NT2/D1 (cell line): ENCODE results near the gene UCK2.

ENCODE experiments used
- SUZ12 ChIP-seq: IDR thresholded peaks from 2 replicates; pipeline ENCODE4 v1.6.1; 2011; ENCODE audit not compliant: insufficient read length, insufficient read depth; ENCODE audit errors: extremely low read depth
- YY1 ChIP-seq: IDR thresholded peaks from 2 replicates; pipeline ENCODE4 v1.6.1; 2011; ENCODE audit not compliant: insufficient read length, insufficient read depth

- TF ChIP-seq SUZ12 (no peak), YY1 (no peak)
Observed at GRCh38 chr1:165915932-165916348, 88.5 kb downstream of the UCK2 start.
